Liver (tissue), 3 donors: ENCODE measurements around the gene FOXN3.
A peak's percentile ranks its signal among the peaks of the same experiment; 100 is the strongest.

Experiments
- FOXA1 ChIP-seq: IDR thresholded peaks from 2 replicates; pipeline ENCODE4 v1.6.1; 2016; ENCODE audit warnings: antibody characterized with exemption
- GABPA ChIP-seq, 2 donors: IDR thresholded peaks in 1 of 2; conservative IDR thresholded peaks in 1 of 2; 2 replicates each; pipeline ENCODE4 v1.6.1; 2016; ENCODE audit warnings: antibody characterized with exemption in 2 of 2, mild to moderate bottlenecking in 1 of 2, moderate library complexity in 1 of 2
- MAX ChIP-seq: IDR thresholded peaks from 2 replicates; pipeline ENCODE4 v1.6.1; 2016; ENCODE audit warnings: antibody characterized with exemption
- NR2F2 ChIP-seq: IDR thresholded peaks from 2 replicates; pipeline ENCODE4 v1.6.1; 2016; ENCODE audit warnings: antibody characterized with exemption
- RXRA ChIP-seq, 2 donors: IDR thresholded peaks; 2 replicates each; pipeline ENCODE4 v1.6.1; 2017 to 2018; ENCODE audit warnings: antibody characterized with exemption in 2 of 2, mild to moderate bottlenecking in 1 of 2
- TAF1 ChIP-seq: conservative IDR thresholded peaks from 2 replicates; pipeline ENCODE4 v1.6.1; 2016; ENCODE audit warnings: antibody characterized with exemption, mild to moderate bottlenecking
- YY1 ChIP-seq: IDR thresholded peaks from 2 replicates; pipeline ENCODE4 v1.6.1; 2016; ENCODE audit warnings: antibody characterized with exemption, mild to moderate bottlenecking
- ZBTB33 ChIP-seq: IDR thresholded peaks from 2 replicates; pipeline ENCODE4 v1.6.1; 2016; ENCODE audit warnings: antibody characterized with exemption
- TF ChIP-seq, protein P1 (sequence below): fragments of 150-350 bp; IDR thresholded peaks from 2 replicates; pipeline ENCODE4 v1.5.1; 2017; ENCODE audit warnings: improper control_type of control experiment, low read depth, low read length; ENCODE audit not compliant: missing input control
- donor health status: healthy.
- donor health status: healthy.

DNA sequence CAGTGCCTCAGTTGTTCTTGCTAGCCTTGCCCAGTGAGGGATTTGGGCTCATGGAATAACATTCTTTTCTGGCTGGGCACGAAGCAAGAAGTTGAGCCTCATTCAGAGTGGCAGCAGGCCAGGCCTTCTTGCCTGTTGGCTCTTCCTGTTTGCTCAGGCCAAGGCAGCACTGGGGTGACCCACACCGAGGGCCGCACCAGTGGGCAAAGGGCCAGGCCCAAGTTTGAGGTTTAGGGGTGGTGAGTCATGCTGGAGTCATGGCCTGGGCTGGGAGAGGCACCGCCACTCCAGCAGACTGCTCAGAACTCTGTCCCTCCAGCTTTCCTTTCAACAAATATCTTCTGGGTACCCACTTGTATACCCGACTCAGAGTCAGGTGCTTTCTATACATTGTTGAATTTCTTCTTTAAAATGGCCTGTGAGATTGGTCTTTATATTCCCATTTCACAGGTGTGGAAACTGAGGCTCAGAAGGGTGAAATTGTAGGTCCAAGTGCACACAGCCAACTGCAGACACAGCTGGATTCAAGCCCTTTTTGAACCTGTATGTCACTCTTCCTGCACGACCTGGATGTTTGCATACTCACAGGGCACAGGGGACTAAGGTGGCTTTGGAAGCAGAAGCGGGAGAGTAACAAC is 279.4 kb downstream of the FOXN3 start:
- TF ChIP-seq, protein P1, sequence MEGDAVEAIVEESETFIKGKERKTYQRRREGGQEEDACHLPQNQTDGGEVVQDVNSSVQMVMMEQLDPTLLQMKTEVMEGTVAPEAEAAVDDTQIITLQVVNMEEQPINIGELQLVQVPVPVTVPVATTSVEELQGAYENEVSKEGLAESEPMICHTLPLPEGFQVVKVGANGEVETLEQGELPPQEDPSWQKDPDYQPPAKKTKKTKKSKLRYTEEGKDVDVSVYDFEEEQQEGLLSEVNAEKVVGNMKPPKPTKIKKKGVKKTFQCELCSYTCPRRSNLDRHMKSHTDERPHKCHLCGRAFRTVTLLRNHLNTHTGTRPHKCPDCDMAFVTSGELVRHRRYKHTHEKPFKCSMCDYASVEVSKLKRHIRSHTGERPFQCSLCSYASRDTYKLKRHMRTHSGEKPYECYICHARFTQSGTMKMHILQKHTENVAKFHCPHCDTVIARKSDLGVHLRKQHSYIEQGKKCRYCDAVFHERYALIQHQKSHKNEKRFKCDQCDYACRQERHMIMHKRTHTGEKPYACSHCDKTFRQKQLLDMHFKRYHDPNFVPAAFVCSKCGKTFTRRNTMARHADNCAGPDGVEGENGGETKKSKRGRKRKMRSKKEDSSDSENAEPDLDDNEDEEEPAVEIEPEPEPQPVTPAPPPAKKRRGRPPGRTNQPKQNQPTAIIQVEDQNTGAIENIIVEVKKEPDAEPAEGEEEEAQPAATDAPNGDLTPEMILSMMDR, result no peak
- TF ChIP-seq MAX (no peak), TAF1 (no peak), FOXA1 (no peak), ZBTB33 (no peak), YY1 (no peak), GABPA (IDR thresholded peaks at IDR 0.05 in 1 of 2, conservative IDR thresholded peaks at IDR 0.05 in 1 of 2) (no peak), RXRA (IDR thresholded peaks at IDR 0.05) (peak in 1 of 2 donors; percentile 54), NR2F2 (no peak)
